GM19238 (cell line): ENCODE data around the gene TXNRD2.

Source experiments
- DNase-seq: peaks from one replicate; pipeline ENCODE4 v3.0.0; 2011; ENCODE audit warnings: low spot score; ENCODE audit not compliant: insufficient read length

The TXNRD2 gene

DNA sequence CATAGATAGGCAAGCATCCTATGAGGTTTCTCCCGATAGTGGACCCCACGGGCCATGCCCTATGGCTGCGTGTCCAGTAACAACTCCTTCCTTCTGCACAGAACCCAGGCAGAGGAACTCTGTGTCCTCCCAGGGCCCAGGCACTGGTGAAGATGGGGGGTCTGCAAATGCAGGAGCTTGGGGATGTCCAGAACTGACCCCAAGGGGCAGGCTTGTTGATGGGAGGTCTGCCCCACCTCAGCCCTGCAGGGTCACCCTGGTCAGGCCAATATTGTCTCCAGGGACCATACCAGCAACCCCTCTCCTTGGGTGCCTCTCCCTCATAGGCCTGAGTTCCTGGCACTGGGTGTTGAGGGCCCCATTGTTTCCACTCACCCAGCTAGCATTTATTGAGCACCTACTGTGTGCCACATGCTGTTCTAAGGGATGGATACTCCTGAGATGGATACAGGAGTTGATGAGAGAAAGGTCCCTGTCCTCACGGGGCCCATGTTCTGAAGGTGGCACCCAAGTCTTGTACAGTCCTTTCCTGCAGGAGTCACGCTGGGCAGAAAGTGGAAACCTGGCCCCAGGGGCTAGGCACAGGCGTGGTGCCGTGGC, 26.3 kb upstream of the TXNRD2 start:
- no peak for DNase-seq

DNA sequence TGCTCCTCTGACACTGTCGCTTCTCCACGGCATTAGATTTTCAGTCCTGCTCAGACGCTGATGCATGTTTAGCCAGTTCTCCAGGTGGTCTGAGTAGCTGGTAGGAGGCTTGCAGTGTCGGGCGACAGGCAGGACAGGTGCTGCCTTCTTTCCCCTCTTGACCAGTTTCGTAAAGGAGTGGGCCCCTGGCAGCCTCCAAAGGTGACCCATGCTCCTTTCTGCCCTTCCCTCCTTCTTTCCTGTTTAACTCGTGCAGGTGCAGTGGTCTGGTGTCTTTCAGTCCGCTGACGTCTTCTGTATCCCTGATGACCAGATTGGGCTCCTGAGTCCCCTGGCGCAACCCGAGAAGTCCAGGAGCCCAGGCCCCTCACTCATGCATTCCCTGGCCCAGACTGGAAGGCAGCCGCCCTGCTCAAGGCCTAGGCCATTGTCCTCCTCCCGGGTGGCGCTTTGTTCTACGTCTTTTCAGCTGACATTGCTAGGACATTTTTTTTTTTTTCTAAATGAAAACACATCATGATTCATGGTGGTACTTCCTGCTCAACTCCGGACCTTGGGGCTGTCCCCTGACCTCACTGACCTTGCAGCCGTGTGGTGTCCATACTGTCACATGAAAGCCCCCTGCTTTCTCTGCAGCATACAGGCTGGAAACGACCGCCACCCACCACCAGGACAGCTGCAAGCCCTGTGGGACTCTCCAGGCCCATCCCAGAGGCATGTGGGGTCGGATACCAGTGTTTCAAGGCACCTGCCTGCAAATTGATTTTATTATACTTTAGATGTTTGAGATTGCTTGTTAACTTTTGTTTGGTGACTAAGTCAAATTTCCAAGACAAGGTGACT, 25.5 kb upstream of the TXNRD2 start:
- DNase-seq: no peak

DNA sequence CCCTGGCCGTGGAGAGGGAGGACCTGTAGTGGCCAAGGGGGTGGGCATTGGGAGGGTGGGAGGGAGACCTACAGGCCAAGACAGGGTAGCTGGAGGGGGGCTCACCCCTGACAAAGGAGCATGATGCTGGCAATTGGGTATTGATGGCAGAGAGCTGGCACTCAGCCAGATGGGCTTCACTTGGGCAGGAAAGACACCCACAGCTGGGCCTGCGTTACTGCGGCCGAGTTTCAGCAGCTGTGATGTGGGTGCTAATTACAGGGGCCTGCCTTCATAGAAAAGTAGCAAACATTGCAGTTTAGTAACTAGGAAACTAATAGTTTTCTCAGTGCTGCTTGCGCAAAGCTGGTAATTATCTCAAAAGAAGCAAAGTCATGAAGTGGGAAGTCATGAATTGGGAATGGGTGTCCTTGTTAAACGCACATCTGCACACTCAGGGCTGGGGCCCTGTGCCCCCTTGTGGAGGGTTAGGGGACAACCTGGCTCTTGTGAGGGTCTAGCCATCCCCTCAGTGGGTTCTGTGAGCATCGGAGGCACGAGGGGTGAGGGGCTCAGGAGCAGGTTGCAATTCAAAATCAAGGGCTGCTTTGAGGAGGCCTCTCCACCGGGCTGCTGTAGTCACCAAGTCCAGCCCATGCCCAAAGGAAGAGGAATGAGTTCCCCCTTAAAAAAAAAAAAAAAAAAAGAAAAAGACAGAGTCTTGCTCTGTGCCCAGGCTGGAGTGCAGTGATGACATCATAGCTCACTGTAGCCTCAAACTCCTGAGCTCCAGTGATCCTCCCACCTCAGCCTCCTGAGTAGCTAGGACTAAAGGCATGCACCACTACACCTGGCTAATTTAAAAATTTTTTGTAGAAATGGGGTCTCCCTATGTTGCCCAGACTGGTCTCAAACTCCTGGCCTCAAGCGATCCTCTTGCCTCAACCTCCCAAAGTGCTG, 24.4 kb upstream of the TXNRD2 start:
- no peak for DNase-seq

DNA sequence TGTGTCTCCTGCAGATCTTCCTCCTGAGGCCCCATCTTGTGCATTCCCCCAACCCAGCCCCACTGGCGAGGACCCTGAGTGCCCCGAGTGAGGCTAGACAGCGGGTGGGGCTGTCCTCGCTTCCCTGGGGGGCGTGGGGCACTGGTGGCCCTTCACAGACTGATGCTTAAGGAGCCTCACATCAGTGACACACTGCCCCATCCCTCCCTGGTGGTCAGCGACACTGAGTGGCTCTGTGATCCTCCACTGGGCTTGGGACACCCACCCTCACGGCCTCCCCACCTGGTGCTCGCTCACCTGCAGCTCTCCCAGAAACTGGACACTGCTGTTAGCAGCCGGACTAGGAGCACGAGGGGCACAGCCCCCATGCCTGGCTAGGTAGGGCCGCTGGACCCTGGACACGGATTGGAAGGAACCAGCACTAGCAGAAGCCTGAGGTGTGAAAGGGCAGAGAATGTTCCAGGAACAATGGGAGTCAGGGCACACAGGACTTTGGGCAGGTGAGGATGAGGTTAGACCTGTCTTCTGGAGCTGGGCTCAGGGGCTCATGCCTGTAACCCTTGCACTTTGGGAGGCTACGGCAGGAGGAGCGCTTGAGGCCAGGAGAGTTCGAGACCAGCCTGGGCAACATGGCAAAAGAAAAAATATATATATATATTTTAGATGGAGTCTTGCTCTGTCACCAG, 23.2 kb upstream of the TXNRD2 start:
- DNase-seq: no peak

DNA sequence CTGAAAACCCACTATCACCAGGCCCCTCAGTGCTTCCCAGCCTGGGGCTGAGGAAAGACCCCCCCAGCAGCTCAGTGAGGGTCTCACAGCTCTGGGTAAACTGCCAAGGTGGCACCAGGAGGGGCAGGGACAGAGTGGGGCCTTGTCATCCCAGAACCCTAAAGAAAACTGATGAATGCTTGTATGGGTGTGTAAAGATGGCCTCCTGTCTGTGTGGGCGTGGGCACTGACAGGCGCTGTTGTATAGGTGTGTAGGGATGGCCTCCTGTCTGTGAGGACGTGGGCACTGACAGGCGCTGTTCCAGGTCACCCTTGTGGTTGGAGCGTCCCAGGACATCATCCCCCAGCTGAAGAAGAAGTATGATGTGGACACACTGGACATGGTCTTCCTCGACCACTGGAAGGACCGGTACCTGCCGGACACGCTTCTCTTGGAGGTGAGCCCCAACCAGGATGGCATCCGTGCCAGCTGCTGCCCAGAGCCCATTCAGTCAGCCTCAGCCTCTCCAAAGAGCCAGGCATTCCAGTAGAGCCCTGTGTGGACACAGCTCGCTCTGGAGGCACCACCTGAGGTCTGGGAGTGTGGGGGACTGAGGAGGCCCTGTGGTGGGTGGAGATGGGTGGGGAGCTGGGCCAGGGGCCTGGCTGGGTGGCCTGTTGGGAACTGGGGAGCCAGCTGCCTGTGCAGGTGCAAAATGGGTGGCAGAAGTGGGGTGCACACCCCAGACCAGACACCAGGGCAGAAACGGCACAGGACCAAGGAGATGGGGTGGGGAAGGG, 22.4 kb upstream of the TXNRD2 start:
- DNase-seq: no peak

DNA sequence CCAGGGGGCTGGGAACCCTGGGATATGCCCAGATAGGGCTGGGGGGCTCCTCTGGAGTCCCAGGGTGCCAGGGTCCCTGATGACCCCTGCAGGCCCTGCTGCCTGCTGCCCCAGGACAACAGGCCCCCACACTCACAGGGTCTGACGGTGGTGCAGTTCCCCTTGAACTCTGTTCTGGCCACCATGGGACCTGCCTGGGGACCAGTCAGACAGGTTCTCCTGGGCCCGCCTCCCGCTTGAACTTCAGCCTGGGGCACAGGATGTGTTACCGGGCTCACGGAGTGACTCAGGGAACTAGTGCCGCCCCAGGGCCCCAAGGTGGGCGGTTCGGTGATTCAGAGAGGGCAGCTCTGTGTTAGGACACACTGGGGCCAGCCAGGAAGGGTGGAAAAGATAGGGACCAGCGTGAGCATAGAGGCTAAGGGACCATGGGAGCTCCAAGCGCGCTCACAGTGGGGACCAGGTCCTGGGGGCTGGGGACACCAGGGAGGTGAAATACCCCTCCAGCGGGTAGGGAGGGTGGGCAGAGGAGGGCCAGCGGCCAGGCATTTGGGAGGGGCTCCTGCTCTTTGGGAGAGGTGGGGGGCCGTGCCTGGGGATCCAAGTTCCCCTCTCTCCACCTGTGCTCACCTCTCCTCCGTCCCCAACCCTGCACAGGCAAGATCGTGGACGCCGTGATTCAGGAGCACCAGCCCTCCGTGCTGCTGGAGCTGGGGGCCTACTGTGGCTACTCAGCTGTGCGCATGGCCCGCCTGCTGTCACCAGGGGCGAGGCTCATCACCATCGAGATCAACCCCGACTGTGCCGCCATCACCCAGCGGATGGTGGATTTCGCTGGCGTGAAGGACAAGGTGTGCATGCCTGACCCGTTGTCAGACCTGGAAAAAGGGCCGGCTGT, 21.5 kb upstream of the TXNRD2 start:
- DNase-seq: no peak

DNA sequence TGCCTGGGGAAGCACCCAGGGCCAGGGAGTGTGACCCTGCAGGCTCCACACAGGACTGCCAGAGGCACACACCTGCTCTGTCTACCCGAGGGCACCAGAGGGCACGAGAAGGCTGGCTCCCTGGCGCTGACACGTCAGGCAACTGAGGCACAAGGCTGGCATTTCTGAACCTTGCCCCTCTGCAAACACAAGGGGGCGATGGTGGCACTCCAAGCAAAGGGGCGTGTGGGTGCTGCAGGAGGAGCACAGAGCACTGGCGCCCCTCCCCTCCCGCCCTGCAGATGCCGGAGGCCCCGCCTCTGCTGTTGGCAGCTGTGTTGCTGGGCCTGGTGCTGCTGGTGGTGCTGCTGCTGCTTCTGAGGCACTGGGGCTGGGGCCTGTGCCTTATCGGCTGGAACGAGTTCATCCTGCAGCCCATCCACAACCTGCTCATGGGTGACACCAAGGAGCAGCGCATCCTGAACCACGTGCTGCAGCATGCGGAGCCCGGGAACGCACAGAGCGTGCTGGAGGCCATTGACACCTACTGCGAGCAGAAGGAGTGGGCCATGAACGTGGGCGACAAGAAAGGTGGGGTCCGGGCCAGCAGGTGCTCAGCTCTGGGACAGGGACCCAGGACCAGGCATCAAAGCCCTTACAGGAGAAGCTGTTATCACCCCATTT, 20.8 kb upstream of the TXNRD2 start:
- peak; percentile 68 for DNase-seq

DNA sequence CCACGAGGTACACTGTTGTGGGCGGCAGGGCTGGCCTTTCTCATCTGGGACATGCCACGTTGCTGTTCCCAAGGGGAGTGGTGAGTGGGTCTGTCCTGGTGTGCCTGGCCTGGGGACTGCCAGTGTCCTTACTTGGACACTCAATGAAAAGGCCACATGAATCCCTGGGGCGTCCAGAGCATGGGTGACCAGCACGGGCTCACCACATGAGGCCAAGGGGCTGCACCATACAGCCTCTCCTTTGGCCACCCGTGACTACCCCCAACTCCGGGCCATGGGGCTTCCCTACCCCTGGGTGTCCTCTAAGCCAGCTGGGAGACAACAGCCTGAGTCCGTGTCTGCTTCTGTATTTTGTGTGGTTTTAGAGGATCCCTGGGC, 20.2 kb upstream of the TXNRD2 start:
- DNase-seq: no peak

DNA sequence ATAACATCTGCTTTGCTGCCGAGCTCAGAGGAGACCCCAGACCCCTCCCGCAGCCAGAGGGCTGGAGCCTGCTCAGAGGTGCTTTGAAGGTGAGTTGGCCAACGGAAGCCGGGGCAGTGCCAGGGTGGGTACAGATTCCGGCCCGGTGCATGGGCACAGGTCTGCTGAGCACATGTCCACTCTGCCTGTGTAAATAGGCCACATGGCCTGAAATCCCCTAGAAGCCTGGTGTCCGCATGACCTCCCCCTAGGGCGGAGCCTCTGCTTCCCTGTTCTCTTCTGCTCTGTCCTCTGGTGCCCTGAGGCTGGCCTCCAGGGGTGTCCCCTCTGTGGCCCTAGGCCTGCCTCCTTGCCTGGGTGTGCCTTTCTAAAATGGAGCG, 19.6 kb upstream of the TXNRD2 start:
- no peak for DNase-seq

DNA sequence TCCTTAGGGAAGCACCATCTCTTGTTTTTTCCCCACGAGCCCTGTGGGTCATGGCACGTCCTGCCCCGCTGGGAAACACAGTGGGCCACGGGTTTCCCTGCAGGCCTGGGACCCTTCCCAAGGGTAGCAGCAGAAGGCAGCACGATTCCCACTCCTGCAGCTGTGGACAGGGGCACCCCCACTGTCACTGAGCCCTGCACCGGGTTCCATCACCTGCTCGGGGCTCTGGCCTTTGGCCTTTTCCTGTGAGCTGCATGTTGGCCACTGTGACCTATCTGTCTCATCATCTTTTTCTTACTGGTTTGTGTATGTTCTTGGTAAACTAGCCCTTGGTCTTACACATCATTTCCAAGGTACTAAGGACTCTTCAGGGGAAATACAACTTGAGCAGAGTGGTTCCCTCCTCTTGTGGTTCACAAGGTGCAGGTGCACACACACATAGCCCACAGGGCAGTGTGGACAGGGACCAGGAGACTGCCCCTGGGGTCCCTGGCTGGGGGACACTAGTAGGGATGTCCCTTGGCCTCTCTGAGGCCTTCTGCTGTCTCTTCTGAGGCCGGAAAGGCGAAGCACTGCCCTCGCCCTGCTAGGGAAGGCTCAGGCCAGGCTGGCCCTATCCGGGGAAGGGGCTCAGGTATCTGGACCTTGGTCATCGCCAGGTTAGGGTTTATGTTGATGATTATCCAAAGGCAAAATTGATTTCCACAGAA, 19.0 kb upstream of the TXNRD2 start:
- DNase-seq: no peak

DNA sequence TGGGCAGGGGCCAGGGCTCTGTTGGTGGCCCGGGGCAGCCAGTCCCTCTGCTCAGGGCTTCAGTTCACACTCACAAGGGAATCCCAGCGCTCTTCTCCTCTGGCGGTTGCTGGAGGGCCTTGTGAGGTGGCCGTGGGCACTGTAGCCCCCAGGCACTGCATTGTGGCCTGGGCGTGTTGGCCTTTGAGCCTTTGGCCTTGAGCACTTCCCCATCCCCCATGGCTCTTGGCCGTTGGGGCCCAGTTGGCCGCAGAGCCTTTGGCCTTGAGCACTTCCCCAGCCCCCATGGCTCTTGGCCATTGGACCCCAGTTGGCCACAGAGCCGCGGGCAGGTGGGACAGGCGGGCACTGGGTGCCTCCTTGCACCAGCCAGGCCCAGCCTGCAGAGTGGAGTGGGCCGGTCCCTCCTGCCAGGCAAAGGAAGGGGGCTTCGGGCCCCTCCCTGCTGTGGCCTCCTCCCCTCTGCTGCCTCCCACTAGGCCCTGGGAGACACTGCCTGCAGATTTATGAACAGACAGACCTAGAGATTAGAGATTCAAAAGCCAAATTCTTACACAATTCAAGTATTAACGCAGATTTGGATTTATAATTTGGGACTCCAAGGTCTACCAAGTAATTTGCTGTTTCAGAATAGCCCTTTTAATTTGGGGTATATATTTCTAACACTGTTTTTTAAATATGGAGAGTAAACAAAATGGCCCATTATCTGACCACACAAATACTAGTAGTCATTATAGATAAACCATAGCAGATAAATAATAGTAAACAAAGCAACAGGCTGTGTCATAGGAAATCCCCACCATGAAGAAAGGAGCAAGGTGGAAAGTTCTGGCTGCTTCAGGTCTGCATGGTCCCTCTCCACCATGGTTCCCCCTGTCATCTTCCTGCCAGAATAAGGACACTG, 18.2 kb upstream of the TXNRD2 start:
- DNase-seq: no peak

DNA sequence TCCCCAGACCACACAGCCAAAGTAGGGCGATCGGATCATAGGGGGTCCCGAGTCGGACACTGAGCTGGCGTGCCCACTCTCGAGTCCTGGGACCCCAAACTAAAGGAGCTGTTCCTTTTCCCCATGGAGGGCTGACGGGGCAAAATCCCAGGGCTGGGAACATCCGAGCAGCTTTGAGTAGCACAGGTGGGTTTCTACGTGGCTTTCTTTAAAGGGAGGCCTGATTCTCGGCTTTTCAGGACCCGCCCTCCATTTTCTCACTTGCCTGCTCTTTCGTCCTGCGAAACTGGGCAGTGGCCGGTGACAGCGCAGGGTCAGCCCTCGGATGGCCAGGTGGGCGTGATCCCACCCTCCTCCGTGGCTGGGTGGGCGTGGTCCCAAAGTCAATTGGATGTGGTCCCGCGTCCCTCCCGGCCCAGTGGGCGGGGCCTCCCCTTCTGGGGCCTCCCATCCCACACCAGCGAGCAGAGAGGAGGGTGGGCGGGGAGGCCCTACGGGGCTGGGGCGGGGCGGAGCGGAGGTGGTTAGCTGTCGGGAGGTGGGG, 17.5 kb upstream of the TXNRD2 start:
- no peak for DNase-seq

DNA sequence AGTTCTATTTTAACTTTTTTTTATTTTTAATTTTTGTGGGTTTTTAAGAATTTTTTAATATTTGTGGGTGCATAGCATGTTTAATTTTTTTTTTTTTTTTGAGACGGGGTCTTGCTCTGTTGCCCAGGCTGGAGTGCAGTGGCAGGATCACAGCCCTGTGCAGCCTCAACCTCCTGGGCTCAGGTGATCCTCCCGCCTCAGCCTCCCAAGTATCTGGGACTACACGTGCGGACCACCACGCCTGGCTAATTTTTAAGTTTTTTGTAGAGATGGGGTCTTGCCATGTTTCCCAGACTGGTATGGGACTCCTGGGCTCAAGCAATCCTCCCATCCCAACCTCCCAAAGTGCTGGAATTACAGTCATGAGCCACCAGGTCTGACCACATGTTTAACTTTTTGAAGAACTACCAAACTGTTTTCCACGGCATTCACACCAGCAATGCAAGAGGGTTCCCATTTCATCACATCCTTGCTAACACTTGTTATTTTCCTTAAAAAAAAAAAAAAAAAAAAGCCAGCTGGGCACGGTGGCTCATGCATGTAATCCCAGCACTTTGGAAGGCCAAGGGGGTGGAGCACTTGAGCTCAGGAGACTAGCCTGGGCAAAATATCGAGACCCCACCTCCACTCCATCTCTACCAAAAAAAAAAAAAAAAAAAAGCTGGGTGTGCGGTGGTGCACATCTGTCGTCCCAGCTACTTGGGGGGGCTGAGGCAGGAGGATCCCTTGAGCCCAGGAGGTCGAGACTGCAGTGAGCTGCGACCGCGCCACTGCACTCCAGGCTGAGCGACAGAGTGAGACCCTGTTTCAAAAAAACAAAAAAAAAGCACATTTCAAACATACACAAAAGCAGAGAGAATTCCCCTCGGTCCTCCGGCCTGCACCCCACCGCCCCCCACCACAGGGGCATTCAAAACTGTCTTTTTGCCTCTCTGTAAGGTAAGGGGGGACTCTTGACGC, 16.7 kb upstream of the TXNRD2 start:
- no peak for DNase-seq

DNA sequence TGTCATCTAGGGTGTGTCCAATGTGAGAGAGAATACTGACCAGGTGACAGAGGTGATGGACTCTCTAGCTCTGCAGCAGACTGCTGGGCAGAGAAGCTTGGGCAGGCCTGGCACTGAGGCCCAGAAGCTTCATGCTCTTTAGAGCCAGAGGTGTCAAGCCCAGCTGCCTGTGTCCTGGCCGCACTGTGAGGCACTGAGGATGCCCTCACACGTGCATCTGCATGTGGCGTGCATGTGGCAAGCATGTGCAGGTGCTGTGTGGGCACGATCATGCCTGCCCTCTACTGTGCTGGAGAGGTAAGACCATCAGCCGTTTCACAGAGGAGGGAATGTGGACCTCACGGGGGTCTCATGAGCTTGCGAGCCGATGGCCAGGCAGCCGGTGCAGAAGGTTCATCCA, 15.8 kb upstream of the TXNRD2 start:
- no peak for DNase-seq

DNA sequence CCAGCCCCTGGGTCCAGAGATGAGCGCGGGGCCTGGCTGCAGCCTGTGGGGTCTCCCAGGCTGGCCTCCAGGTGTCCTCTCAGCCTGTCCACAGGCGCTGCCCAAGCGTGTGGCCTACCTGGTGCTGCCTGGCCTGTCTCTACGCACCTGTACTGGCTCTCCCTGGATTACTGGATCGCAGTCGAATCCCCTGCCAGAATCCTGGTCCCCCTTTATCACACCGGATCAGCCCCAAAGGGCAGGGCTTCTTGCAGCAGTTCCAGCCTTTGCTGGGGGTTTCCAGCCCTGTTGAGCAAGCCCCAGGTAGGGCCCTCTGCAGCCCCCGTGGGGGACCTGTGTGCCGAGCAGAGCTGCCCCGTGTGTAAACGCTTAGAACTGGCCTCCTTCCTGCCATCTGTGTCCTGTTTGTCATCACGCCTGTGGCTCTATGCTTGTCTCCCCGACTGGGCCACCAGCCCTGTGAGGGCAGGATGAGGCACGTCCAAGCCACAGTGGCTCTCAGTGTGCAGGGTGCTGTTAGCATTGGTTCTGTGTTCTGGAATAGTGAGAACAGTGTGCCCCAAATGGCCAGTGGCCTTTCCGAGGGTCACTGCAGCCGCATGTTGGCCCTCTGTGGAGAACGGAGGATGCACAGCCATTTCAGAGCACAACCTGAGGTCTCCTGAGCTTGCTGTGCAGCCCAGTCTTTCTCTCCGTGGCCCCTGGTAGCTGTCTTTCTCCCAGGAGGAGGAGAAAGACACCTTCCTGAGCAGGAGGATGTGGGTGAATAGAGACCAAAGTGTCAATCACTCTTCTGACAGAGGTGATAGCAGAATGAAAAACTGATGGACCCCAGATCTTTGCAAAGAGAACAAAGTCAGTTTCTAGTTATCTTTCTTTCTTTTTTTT, 13.9 kb upstream of the TXNRD2 start:
- DNase-seq: no peak
